ENCODE measurements around the gene ARHGAP4.

GRCh38 chrX:153877571-153878261 lies 48.3 kb downstream of the ARHGAP4 start:
- no peak for TF ChIP-seq POLR2AphosphoS5 (IDR thresholded peaks at IDR 0.05)
- TF ChIP-seq, protein P1, sequence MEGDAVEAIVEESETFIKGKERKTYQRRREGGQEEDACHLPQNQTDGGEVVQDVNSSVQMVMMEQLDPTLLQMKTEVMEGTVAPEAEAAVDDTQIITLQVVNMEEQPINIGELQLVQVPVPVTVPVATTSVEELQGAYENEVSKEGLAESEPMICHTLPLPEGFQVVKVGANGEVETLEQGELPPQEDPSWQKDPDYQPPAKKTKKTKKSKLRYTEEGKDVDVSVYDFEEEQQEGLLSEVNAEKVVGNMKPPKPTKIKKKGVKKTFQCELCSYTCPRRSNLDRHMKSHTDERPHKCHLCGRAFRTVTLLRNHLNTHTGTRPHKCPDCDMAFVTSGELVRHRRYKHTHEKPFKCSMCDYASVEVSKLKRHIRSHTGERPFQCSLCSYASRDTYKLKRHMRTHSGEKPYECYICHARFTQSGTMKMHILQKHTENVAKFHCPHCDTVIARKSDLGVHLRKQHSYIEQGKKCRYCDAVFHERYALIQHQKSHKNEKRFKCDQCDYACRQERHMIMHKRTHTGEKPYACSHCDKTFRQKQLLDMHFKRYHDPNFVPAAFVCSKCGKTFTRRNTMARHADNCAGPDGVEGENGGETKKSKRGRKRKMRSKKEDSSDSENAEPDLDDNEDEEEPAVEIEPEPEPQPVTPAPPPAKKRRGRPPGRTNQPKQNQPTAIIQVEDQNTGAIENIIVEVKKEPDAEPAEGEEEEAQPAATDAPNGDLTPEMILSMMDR (IDR thresholded peaks at IDR 0.05 in 8 of 11, conservative IDR thresholded peaks at IDR 0.05 in 3 of 11) = no peak
